Upper lobe of left lung (tissue), 6 donors: Measurements from ENCODE around the gene GIPC1. TPM values are rescaled to one million over a fixed set of nuclear protein-coding genes. Genes with fewer than 3 reads are reported as not detected.

ENCODE experiments used
- ATAC-seq, 2 donors: fragments of 200-7000 bp; cut with Tn5 transposase; one replicate each; pipeline ENCODE4 v1.9.1; 2022; ENCODE audit warnings: mild to moderate bottlenecking in 2 of 2, moderate library complexity in 2 of 2; ENCODE audit not compliant: low FRiP score in 2 of 2
- DNase-seq, 2 donors: peaks; one replicate each; pipeline ENCODE4 v3.0.0-alpha.2; 2019 to 2020
- H3K27ac ChIP-seq, 4 donors: fragments of 200-600 bp; sonication (generic); one replicate each; pipeline ENCODE4 v1.5.1; 2016 to 2019
- H3K27me3 ChIP-seq, 4 donors: fragments of 200-600 bp; sonication (generic); one replicate each; pipeline ENCODE4 v1.5.1; 2017 to 2019
- H3K36me3 ChIP-seq, 4 donors: fragments of 200-600 bp; sonication (generic); one replicate each; pipeline ENCODE4 v1.5.1; 2016 to 2019
- H3K4me1 ChIP-seq, 4 donors: fragments of 200-600 bp; sonication (generic); one replicate each; pipeline ENCODE4 v1.5.1; 2018 to 2019
- H3K4me3 ChIP-seq, 4 donors: fragments of 200-600 bp; sonication (generic); one replicate each; pipeline ENCODE4 v1.5.1; 2017 to 2019; ENCODE audit warnings: mild to moderate bottlenecking in 2 of 4, moderate library complexity in 1 of 4
- H3K9me3 ChIP-seq, 4 donors: fragments of 200-600 bp; sonication (generic); one replicate each; pipeline ENCODE4 v1.5.1; 2018 to 2019
- CTCF ChIP-seq, 6 experiments: fragments of 450-650 bp in 4 of 6; fragments of 200-600 bp in 2 of 6; sonication (generic) in 2 of 6; IDR thresholded peaks; one replicate each; pipeline ENCODE4 v1.5.1; 2016 to 2019; ENCODE audit warnings: antibody characterized with exemption in 6 of 6
- EP300 ChIP-seq, 4 donors: sonication (generic); formaldehyde crosslinking; IDR thresholded peaks; one replicate each; pipeline ENCODE4 v1.5.1; 2017; ENCODE audit warnings: antibody characterized with exemption in 4 of 4, control low read depth in 2 of 4
- POLR2A ChIP-seq, 4 donors: fragments of 450-650 bp; IDR thresholded peaks; one replicate each; pipeline ENCODE4 v1.5.1; 2016 to 2017; ENCODE audit warnings: antibody characterized with exemption in 4 of 4, mild to moderate bottlenecking in 2 of 4
- POLR2AphosphoS5 ChIP-seq, 2 donors: sonication (generic); formaldehyde crosslinking; IDR thresholded peaks; one replicate each; pipeline ENCODE4 v1.5.1; 2017; ENCODE audit warnings: antibody characterized with exemption in 2 of 2
- WGBS, 2 donors: methylation state at CpG; one replicate each; pipeline ENCODE4 v1.1.5; 2017 to 2018; 5-methylcytosine and 5-hydroxymethylcytosine counted together
- small RNA-seq, 4 donors: library from RNA; depleted of rRNA; stranded (forward); fragments of <200 nt; gene quantifications; one replicate each; pipeline ENCODE3, GENCODE V24; 2016
- total RNA-seq, 6 donors: library from RNA; depleted of rRNA in 4 of 6; stranded (reverse); fragments of >200 nt in 4 of 6; gene quantifications; one replicate each; pipeline versions ENCODE4 v1.1.0 to v1.2.1, GENCODE V29; 2016 to 2021
- donor health status: DM: no; HTN: no; CAD: no; lungs with moderate emphysema.
- donor health status: DM: no; HTN: yes; CAD: no; lungs with severe emphysema.

The GIPC1 gene
- total RNA-seq, 6 donors from 2014 or later: 103 to 283 (median 152) TPM

GRCh38 chr19:14432791-14433553 lies 63.0 kb downstream of the GIPC1 start, which contains the start of gene PKN1:
PKN1 (plus strand) TSS chr19:14433306; CDS start chr19:14433522, 216 bp downstream.
- H3K4me1 ChIP-seq: peaks cover 36 to 54% (median 48%) of the 10 kb centered on the region in 4 donors
- ATAC-seq (peak in 1 of 2 donors; percentile 77), DNase-seq (peak; percentile 58 to 95)
- H3K4me3 ChIP-seq: peak within 1 kb of the TSS; percentile 80 to 96 (median 95)
- H3K9me3 ChIP-seq: no peaks in the 10 kb centered on the region
- TF ChIP-seq POLR2A (IDR thresholded peaks at IDR 0.05): no peak
- TF ChIP-seq EP300 (IDR thresholded peaks at IDR 0.05): no peak
- peak in 1 of 6 experiments; percentile 35 for TF ChIP-seq CTCF (IDR thresholded peaks at IDR 0.05)
- TF ChIP-seq POLR2AphosphoS5 (IDR thresholded peaks at IDR 0.05): peak in 1 of 2 donors; percentile 5
- WGBS, 2 donors: 0 to 3% methylated on average over 1 to 36 of the region's 85 CpGs
- H3K27me3 ChIP-seq: no peaks in the 10 kb centered on the region
- H3K27ac ChIP-seq: peak within 1 kb of the TSS; percentile 85 to 93 (median 91)
- peaks cover 0 to 14% (median 2%) of the 10 kb centered on the region in 4 donors for H3K36me3 ChIP-seq

GRCh38 chr19:14430712-14431111 lies 65.2 kb downstream of the GIPC1 start:
- WGBS, 2 donors: 74 to 77% methylated on average over 3 of the region's 3 CpGs

GRCh38 chr19:14428882-14429416 lies 67.0 kb downstream of the GIPC1 start:
- H3K27me3 ChIP-seq: no peaks in the 10 kb centered on the region
- 74 to 76% methylated on average over 4 of the region's 4 CpGs for WGBS, 2 donors
- no peaks in the 10 kb centered on the region for H3K36me3 ChIP-seq
- H3K27ac ChIP-seq: no peak overlapping the region
- peaks cover 9 to 20% (median 15%) of the 10 kb centered on the region in 4 donors for H3K4me1 ChIP-seq
- no peak overlapping the region for H3K4me3 ChIP-seq
- DNase-seq (no peak), ATAC-seq (no peak)
- TF ChIP-seq POLR2A (IDR thresholded peaks at IDR 0.05) (no peak), CTCF (IDR thresholded peaks at IDR 0.05) (no peak), POLR2AphosphoS5 (IDR thresholded peaks at IDR 0.05) (no peak), EP300 (IDR thresholded peaks at IDR 0.05) (no peak)
- no peaks in the 10 kb centered on the region for H3K9me3 ChIP-seq

More at GRCh38 chr19:14430712-14431111, 65.2 kb downstream of the GIPC1 start:
- Histone ChIP-seq H3K27me3 (no peaks in the 10 kb centered on the region), H3K27ac (no peak overlapping the region), H3K36me3 (peaks cover 0 to 3% (median 0%) of the 10 kb centered on the region in 4 donors), H3K9me3 (no peaks in the 10 kb centered on the region), H3K4me3 (no peak overlapping the region), H3K4me1 (peaks cover 26 to 38% (median 32%) of the 10 kb centered on the region in 4 donors)
- DNase-seq (no peak), ATAC-seq (no peak)
- no peak for TF ChIP-seq CTCF (IDR thresholded peaks at IDR 0.05)
- no peak for TF ChIP-seq POLR2A (IDR thresholded peaks at IDR 0.05)
- TF ChIP-seq POLR2AphosphoS5 (IDR thresholded peaks at IDR 0.05): no peak
- no peak for TF ChIP-seq EP300 (IDR thresholded peaks at IDR 0.05)

Small RNA genes within 50 kb of the gene (small RNA-seq; reads per million reads assigned to genes)
- 0 reads per million in 4 donors for gene SNRPGP15

Other genes with a start within 250 kb of the GIPC1 start
- 100 to 1,000 TPM; 123 to 259 (median 227) TPM for gene ADGRE5, start 114.7 kb downstream of the GIPC1 start, total RNA-seq
- 100 to 1,000 TPM in 2 of 6 donors, 10 to 100 TPM in 4; 47.6 to 189 (median 86.0) TPM for gene DDX39A, start 76.8 kb downstream of the GIPC1 start, total RNA-seq
- 100 to 1,000 TPM in 5 of 6 donors, 10 to 100 TPM in 1; 95.2 to 278 (median 200) TPM for gene PKN1, start 62.8 kb downstream of the GIPC1 start, total RNA-seq
- gene PTGER1, start 20.8 kb downstream of the GIPC1 start, total RNA-seq: 1 to 10 TPM in 2 of 6 donors, under 1 TPM in 1, not detected in 3; 0.59 to 3.9 (median 1.7) TPM
- gene DNAJB1, start 22.3 kb upstream of the GIPC1 start, total RNA-seq: 100 to 1,000 TPM in 3 of 6 donors, 10 to 100 TPM in 3; 33.5 to 137 (median 101) TPM
- gene TECR, start 33.5 kb upstream of the GIPC1 start, total RNA-seq: 100 to 1,000 TPM in 2 of 6 donors, 10 to 100 TPM in 4; 54.0 to 124 (median 80.6) TPM
- 100 to 1,000 TPM; 124 to 350 (median 171) TPM for gene NDUFB7, start 75.9 kb upstream of the GIPC1 start, total RNA-seq
- not detected for gene CLEC17A, start 87.0 kb upstream of the GIPC1 start, total RNA-seq
- gene ADGRE3, start 178.7 kb upstream of the GIPC1 start, total RNA-seq: 1 to 10 TPM in 4 of 6 donors, under 1 TPM in 1, not detected in 1; 0.76 to 9.6 (median 2.4) TPM
- gene ZNF333, start 193.9 kb upstream of the GIPC1 start, total RNA-seq: 10 to 100 TPM; 16.1 to 35.6 (median 20.0) TPM